ENCODE measurements around the gene TBX18. TPM values are rescaled to one million over a fixed set of nuclear protein-coding genes. Genes with fewer than 3 reads are reported as not detected.

Gene TBX18
- not detected for total RNA-seq
- not detected for polyA plus RNA-seq

DNA sequence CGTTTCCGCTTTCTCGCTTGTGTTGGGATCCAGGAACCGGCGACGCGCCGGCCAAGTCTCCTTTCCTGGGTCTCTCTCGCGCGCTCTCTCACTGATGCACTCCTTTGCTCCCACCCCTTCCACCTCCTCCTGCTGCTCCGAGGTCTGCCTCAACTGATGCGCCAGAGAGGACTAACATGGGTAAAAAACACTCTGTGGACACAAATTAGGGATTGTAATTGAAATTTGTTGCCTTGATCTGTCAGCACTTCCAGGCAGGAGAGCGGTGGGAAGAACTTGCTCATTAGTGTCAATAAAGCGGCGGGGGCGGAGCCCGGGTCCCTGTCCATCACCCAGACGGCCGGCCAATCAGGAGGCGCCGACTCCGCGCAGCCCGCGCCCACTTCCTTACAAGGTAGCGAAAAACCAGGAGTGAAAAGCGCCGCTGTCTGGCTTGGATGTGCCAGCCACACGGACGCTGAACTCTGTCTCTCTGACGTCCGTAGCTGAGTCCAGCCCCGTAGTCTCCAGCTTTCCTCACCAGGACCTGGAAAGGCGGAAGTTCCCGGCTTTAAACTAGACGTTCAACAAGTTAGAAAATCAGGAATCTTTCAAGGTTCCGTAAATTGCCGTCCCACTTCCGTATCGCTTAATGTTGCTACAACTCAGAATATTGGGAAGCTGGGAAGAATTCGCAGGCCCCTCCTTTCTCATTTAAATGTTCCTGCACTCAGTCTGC is at the start of gene TBX18:
TSS of gene TBX18 (minus strand) at position 267 of the 718 bp plus-strand sequence. CDS start 417 bp downstream, outside the sequence.
- H3K4me1 Mint-ChIP-seq = peaks cover 2 to 8% (median 6%) of the 10 kb centered on the region in 4 donors
- H3K9me3 ChIP-seq (ENCODE audit: control insufficient read depth in 1 of 2, low read length in 2 of 2) = no peaks in the 10 kb centered on the region
- no peak within 1 kb of the TSS for H3K27ac Mint-ChIP-seq
- H3K27ac ChIP-seq (ENCODE audit: low read depth, low read length) = no peak within 1 kb of the TSS
- peaks cover 0 to 16% (median 7%) of the 10 kb centered on the region in 8 donors for H3K9me3 Mint-ChIP-seq
- H3K36me3 ChIP-seq (ENCODE audit: insufficient read depth, low read length) = no peaks in the 10 kb centered on the region
- no peak within 1 kb of the TSS for H3K4me3 ChIP-seq (ENCODE audit: low read length in 2 of 2)
- ChIA-PET POLR2A (ENCODE audit: partially characterized antibody) (no interaction called here), CTCF (ENCODE audit: partially characterized antibody) (no interaction called here)
- no peaks in the 10 kb centered on the region for H3K36me3 Mint-ChIP-seq
- H3K4me3 Mint-ChIP-seq = peak within 1 kb of the TSS in 6 of 8 donors; percentile 2 to 68 (median 56)
- intact Hi-C loops (cut with micrococcal nuclease) = no loop called here
- no peak for DNase-seq
- peaks cover 5% of the 10 kb centered on the region for H3K27me3 ChIP-seq (ENCODE audit: insufficient read depth, low read length)
- H3K4me1 ChIP-seq (ENCODE audit: insufficient read depth, low read length) = no peaks in the 10 kb centered on the region
- peaks cover 31 to 45% of the 10 kb centered on the region in 2 donors for H3K27me3 Mint-ChIP-seq

DNA sequence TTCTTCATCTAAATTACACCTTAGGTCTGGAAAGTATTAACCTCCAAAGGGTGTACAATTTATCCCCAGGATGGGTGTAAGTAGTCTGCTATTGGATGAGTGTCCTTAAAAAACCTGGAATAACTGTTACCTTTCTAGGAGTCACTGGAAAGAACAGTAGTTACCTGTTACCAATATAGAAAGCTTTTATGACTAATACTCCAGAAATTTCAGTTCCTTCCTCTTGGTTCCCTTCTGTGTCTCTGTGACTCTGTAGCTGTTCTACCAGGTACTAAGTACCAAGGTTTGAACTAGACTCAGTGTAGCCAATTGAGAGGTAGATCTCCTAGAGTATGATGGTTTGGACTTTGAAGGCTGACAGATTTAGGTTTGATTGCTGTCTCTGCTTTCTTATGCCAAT is 47.0 kb upstream of the TBX18 start:
- POLR2A ChIA-PET (ENCODE audit: partially characterized antibody) = no interaction called here
- Mint-ChIP-seq H3K27ac (no peak overlapping the region), H3K4me1 (no peaks in the 10 kb centered on the region)

DNA sequence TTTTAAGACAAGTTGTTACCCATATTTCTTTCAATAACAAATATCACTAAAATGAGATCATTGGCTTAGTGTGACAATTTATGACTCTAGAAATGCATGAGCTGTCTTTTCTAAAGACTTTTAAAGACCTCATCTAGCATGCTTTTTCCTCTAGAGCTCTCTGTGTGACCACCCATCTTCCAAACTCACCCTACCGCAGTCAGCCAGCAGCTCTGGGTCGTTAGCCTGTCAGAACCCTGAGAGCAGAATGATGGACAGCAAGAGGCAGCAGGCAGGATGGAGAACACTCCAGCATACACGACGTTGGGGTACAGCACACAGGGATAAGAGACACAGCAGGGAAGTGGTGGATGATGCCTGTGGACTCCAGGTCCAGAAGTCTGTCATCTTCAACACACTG is 45.1 kb upstream of the TBX18 start:
- intact Hi-C loops (cut with micrococcal nuclease) = no loop called here
- no peak for DNase-seq
- Histone ChIP-seq H3K9me3 (ENCODE audit: control insufficient read depth in 1 of 2, low read length in 2 of 2) (no peaks in the 10 kb centered on the region), H3K4me3 (ENCODE audit: low read length in 2 of 2) (no peak overlapping the region), H3K27me3 (ENCODE audit: insufficient read depth, low read length) (no peaks in the 10 kb centered on the region), H3K36me3 (ENCODE audit: insufficient read depth, low read length) (no peaks in the 10 kb centered on the region), H3K27ac (ENCODE audit: low read depth, low read length) (no peak overlapping the region), H3K4me1 (ENCODE audit: insufficient read depth, low read length) (no peaks in the 10 kb centered on the region)
- Mint-ChIP-seq H3K9me3 (peaks cover 0 to 11% (median 0%) of the 10 kb centered on the region in 8 donors), H3K36me3 (no peaks in the 10 kb centered on the region), H3K27ac (no peak overlapping the region), H3K27me3 (no peaks in the 10 kb centered on the region), H3K4me1 (no peaks in the 10 kb centered on the region), H3K4me3 (no peak overlapping the region)
- POLR2A ChIA-PET (ENCODE audit: partially characterized antibody) = no interaction called here
- CTCF ChIA-PET (ENCODE audit: partially characterized antibody) = no interaction called here

More for the DNA sequence above, 47.0 kb upstream of the TBX18 start:
- no peaks in the 10 kb centered on the region for H3K4me1 ChIP-seq (ENCODE audit: insufficient read depth, low read length)
- CTCF ChIA-PET (ENCODE audit: partially characterized antibody) = no interaction called here
- no peak for DNase-seq
- H3K27me3 ChIP-seq (ENCODE audit: insufficient read depth, low read length) = no peaks in the 10 kb centered on the region
- intact Hi-C loops (cut with micrococcal nuclease) = no loop called here
- Mint-ChIP-seq H3K9me3 (peaks cover 0 to 5% (median 0%) of the 10 kb centered on the region in 8 donors), H3K36me3 (no peaks in the 10 kb centered on the region), H3K4me3 (no peak overlapping the region), H3K27me3 (no peaks in the 10 kb centered on the region)
- H3K27ac ChIP-seq (ENCODE audit: low read depth, low read length) = no peak overlapping the region
- H3K36me3 ChIP-seq (ENCODE audit: insufficient read depth, low read length) = no peaks in the 10 kb centered on the region
- H3K9me3 ChIP-seq (ENCODE audit: control insufficient read depth in 1 of 2, low read length in 2 of 2) = no peaks in the 10 kb centered on the region
- H3K4me3 ChIP-seq (ENCODE audit: low read length in 2 of 2) = no peak overlapping the region

DNA sequence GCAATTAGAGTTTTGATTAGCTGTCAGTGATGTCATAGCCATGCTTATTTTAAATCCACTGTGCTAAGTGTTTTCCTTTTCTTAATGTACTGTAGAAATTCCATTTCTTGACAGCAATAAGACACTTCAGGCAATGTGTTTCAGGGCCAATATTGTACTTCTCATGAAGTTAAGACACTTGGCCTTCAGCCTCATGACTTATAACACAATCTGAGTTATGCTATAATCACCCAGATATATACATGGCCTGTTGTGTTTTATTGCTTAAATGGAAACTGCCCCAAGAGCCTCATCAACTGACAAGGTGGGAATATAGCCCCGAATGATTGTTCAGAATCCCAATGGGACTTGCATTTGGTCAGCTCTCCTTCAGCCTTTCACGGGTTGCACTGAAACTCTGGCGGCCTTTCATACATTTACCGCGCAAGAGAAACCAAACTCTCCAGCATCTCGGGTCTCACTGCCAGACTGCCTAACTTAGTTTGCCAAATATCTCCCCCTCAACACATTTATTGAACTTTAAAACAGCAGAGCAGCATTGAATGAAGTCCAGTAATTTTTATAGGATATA is 44.2 kb upstream of the TBX18 start:
- H3K27ac ChIP-seq (ENCODE audit: low read depth, low read length) = no peak overlapping the region
- no peak overlapping the region for H3K27ac Mint-ChIP-seq
- no peaks in the 10 kb centered on the region for H3K9me3 ChIP-seq (ENCODE audit: control insufficient read depth in 1 of 2, low read length in 2 of 2)
- H3K27me3 ChIP-seq (ENCODE audit: insufficient read depth, low read length) = no peaks in the 10 kb centered on the region
- H3K36me3 ChIP-seq (ENCODE audit: insufficient read depth, low read length) = no peaks in the 10 kb centered on the region
- ChIA-PET CTCF (ENCODE audit: partially characterized antibody) (no interaction called here), POLR2A (ENCODE audit: partially characterized antibody) (no interaction called here)
- no peaks in the 10 kb centered on the region for H3K4me1 Mint-ChIP-seq
- no peak overlapping the region for H3K4me3 Mint-ChIP-seq
- H3K36me3 Mint-ChIP-seq = no peaks in the 10 kb centered on the region
- DNase-seq = no peak
- H3K27me3 Mint-ChIP-seq = no peaks in the 10 kb centered on the region
- H3K4me1 ChIP-seq (ENCODE audit: insufficient read depth, low read length) = no peaks in the 10 kb centered on the region
- H3K9me3 Mint-ChIP-seq = peaks cover 0 to 6% (median 0%) of the 10 kb centered on the region in 8 donors
- no peak overlapping the region for H3K4me3 ChIP-seq (ENCODE audit: low read length in 2 of 2)
- intact Hi-C loops (cut with micrococcal nuclease) = no loop called here

DNA sequence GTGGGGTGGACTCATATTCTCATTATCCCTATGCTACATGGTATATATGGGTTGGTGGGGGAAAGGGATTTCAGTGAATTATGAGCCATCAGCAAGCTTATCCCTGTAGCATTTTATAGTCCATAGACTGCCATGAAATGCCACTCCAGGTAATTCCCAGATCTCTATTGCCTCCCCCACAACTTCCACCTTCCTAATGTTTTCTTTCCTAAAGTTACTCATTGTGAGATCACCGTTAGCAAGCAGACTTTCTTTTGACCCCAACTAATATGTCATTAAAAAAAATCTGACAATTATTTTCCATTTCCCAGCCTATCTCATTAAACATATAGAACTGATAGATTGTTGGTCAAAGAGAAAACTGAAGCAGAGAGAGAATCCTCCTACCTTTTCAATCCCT is 40.7 kb upstream of the TBX18 start:
- CTCF ChIA-PET (ENCODE audit: partially characterized antibody) = no interaction called here
- Mint-ChIP-seq H3K9me3 (peaks cover 0 to 6% (median under 1%) of the 10 kb centered on the region in 8 donors), H3K4me1 (no peaks in the 10 kb centered on the region), H3K27me3 (no peaks in the 10 kb centered on the region), H3K27ac (no peak overlapping the region), H3K4me3 (no peak overlapping the region), H3K36me3 (no peaks in the 10 kb centered on the region)
- Histone ChIP-seq H3K27me3 (ENCODE audit: insufficient read depth, low read length) (no peaks in the 10 kb centered on the region), H3K4me1 (ENCODE audit: insufficient read depth, low read length) (no peaks in the 10 kb centered on the region), H3K36me3 (ENCODE audit: insufficient read depth, low read length) (no peaks in the 10 kb centered on the region), H3K4me3 (ENCODE audit: low read length in 2 of 2) (no peak overlapping the region), H3K27ac (ENCODE audit: low read depth, low read length) (no peak overlapping the region), H3K9me3 (ENCODE audit: control insufficient read depth in 1 of 2, low read length in 2 of 2) (no peaks in the 10 kb centered on the region)
- intact Hi-C loops (cut with micrococcal nuclease) = no loop called here
- no peak for DNase-seq
- POLR2A ChIA-PET (ENCODE audit: partially characterized antibody) = no interaction called here

DNA sequence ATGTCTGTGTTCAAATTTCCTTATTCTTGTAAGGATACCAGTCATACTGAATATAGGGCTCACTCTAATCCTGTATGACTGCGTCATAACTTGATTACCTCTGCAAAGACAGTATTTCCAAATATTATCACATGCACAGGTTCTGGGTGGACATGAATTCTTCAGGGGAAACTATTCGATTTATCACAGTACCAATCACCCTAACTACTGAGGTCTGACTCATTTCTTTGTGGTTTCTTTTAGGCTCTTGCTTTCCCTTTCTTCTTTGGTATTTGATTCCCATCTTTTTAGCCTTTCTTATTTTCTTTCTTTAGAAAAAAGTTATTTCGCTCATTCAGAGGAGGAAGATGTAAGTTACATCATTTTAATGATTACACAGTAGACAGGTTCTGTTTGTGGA is 40.3 kb upstream of the TBX18 start:
- Histone ChIP-seq H3K4me3 (ENCODE audit: low read length in 2 of 2) (no peak overlapping the region), H3K27ac (ENCODE audit: low read depth, low read length) (no peak overlapping the region), H3K27me3 (ENCODE audit: insufficient read depth, low read length) (no peaks in the 10 kb centered on the region), H3K4me1 (ENCODE audit: insufficient read depth, low read length) (no peaks in the 10 kb centered on the region), H3K36me3 (ENCODE audit: insufficient read depth, low read length) (no peaks in the 10 kb centered on the region), H3K9me3 (ENCODE audit: control insufficient read depth in 1 of 2, low read length in 2 of 2) (no peaks in the 10 kb centered on the region)
- Mint-ChIP-seq H3K9me3 (peaks cover 0 to 6% (median under 1%) of the 10 kb centered on the region in 8 donors), H3K27me3 (no peaks in the 10 kb centered on the region), H3K36me3 (no peaks in the 10 kb centered on the region), H3K4me1 (no peaks in the 10 kb centered on the region), H3K27ac (no peak overlapping the region), H3K4me3 (no peak overlapping the region)
- DNase-seq = no peak
- intact Hi-C loops (cut with micrococcal nuclease) = no loop called here
- POLR2A ChIA-PET (ENCODE audit: partially characterized antibody) = no interaction called here
- CTCF ChIA-PET (ENCODE audit: partially characterized antibody) = no interaction called here

DNA sequence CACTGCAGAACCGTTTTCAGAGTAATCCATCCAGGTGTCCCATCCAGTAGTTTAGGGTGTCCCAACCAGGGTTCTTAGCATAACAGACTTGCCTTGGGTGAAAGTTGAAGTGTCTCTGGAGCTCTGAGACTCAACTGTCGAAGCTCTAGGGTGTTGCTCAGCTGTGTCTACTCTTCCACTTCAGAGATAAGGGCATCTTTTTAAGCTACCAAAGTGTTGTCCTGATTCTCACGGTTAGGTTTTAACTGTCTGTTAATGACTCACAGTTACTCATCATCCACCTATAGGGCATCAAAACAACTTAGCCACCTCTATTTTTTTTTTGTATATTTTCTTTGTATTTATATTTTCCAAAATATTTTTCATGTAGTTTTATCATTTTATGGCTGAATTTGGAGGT is 36.9 kb upstream of the TBX18 start:
- H3K27me3 Mint-ChIP-seq = peaks cover 0 to 2% of the 10 kb centered on the region in 2 donors

More for the DNA sequence above, 36.9 kb upstream of the TBX18 start:
- Histone ChIP-seq H3K4me3 (ENCODE audit: low read length in 2 of 2) (no peak overlapping the region), H3K27ac (ENCODE audit: low read depth, low read length) (no peak overlapping the region), H3K36me3 (ENCODE audit: insufficient read depth, low read length) (no peaks in the 10 kb centered on the region), H3K9me3 (ENCODE audit: control insufficient read depth in 1 of 2, low read length in 2 of 2) (no peaks in the 10 kb centered on the region), H3K27me3 (ENCODE audit: insufficient read depth, low read length) (no peaks in the 10 kb centered on the region), H3K4me1 (ENCODE audit: insufficient read depth, low read length) (no peaks in the 10 kb centered on the region)
- Mint-ChIP-seq H3K4me3 (no peak overlapping the region), H3K9me3 (peaks cover 0 to 14% (median 7%) of the 10 kb centered on the region in 8 donors), H3K36me3 (no peaks in the 10 kb centered on the region), H3K27ac (no peak overlapping the region), H3K4me1 (no peaks in the 10 kb centered on the region)
- intact Hi-C loops (cut with micrococcal nuclease) = no loop called here
- ChIA-PET POLR2A (ENCODE audit: partially characterized antibody) (no interaction called here), CTCF (ENCODE audit: partially characterized antibody) (no interaction called here)
- DNase-seq = no peak

Data from CD4-positive, alpha-beta memory T cell (primary cell).